IPS-18a (cell line): ENCODE measurements around the gene VWC2L.

Experiments
- H3K27ac ChIP-seq: one replicate; pipeline ENCODE4 v1.5.1; 2013; ENCODE audit warnings: low read length
- H3K27me3 ChIP-seq: one replicate; pipeline ENCODE4 v1.6.1; 2013; ENCODE audit warnings: mild to moderate bottlenecking, low read length; ENCODE audit not compliant: control insufficient read depth, insufficient read depth
- H3K36me3 ChIP-seq: one replicate; pipeline ENCODE4 v1.6.1; 2013; ENCODE audit warnings: low read depth, low read length; ENCODE audit not compliant: control insufficient read depth
- H3K4me1 ChIP-seq: one replicate; pipeline ENCODE4 v1.6.1; 2013; ENCODE audit warnings: low read depth, low read length; ENCODE audit not compliant: control insufficient read depth
- H3K4me3 ChIP-seq: one replicate; pipeline ENCODE4 v1.5.1; 2013; ENCODE audit warnings: low read length
- H3K9ac ChIP-seq: one replicate; pipeline ENCODE4 v1.6.1; 2013; ENCODE audit warnings: mild to moderate bottlenecking, low read length, moderate library complexity
- H3K9me3 ChIP-seq: one replicate; pipeline ENCODE4 v1.6.1; 2013; ENCODE audit warnings: low read depth, low read length; ENCODE audit not compliant: control insufficient read depth

Gene VWC2L

DNA sequence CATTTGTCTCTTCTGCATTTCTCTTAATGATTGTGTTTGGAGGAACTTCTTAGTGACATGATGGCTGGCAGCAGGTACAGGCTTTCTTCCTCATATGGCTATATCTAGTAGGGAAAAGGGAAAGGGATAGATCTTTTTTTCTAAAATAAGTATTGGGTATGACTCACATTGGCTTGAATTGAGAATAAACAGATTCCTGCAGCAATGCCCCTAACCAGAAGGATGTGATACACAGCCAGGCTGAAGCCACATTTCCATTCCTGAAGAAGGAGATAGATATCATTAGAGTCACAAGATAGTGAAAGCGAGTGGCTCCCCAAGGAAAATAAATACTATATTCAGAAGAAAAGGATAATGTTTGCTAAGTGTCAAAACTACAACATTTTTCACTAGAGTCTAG is 61.1 kb downstream of the VWC2L start:
- H3K4me1 ChIP-seq = no peaks in the 10 kb centered on the region
- H3K4me3 ChIP-seq = no peak overlapping the region
- H3K9ac ChIP-seq = no peak overlapping the region
- no peaks in the 10 kb centered on the region for H3K27me3 ChIP-seq
- H3K27ac ChIP-seq = no peak overlapping the region
- H3K9me3 ChIP-seq = no peaks in the 10 kb centered on the region
- H3K36me3 ChIP-seq = no peaks in the 10 kb centered on the region

GRCh38 chr2:214477305-214477704 is 66.5 kb downstream of the VWC2L start:
- no peak overlapping the region for H3K4me3 ChIP-seq
- H3K9me3 ChIP-seq = no peaks in the 10 kb centered on the region
- H3K27ac ChIP-seq = no peak overlapping the region
- no peak overlapping the region for H3K9ac ChIP-seq
- H3K4me1 ChIP-seq = peaks cover 3% of the 10 kb centered on the region
- no peaks in the 10 kb centered on the region for H3K27me3 ChIP-seq
- no peaks in the 10 kb centered on the region for H3K36me3 ChIP-seq

DNA sequence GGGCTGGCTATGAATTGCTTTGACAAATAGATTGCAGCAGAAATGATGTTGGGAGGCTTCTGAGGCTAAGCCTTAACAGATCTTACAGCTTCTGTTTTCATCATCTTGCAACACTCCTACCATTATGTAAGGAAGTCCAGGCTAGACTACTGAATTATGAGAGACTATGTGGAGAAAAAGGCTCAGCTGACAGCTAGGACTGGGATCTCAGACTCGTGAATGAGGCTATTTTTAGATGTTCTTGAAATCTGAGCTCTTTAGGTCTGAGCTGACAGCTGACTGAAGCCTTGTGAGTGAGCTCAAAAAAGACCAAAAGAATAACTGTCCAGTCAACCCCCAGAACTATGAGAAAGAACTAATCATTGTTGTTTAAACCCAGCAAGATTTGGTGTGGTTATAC is 70.3 kb downstream of the VWC2L start:
- H3K9me3 ChIP-seq = no peaks in the 10 kb centered on the region
- peaks cover 3% of the 10 kb centered on the region for H3K4me1 ChIP-seq
- H3K9ac ChIP-seq = no peak overlapping the region
- no peak overlapping the region for H3K4me3 ChIP-seq
- H3K27ac ChIP-seq = no peak overlapping the region
- H3K27me3 ChIP-seq = no peaks in the 10 kb centered on the region
- H3K36me3 ChIP-seq = no peaks in the 10 kb centered on the region

DNA sequence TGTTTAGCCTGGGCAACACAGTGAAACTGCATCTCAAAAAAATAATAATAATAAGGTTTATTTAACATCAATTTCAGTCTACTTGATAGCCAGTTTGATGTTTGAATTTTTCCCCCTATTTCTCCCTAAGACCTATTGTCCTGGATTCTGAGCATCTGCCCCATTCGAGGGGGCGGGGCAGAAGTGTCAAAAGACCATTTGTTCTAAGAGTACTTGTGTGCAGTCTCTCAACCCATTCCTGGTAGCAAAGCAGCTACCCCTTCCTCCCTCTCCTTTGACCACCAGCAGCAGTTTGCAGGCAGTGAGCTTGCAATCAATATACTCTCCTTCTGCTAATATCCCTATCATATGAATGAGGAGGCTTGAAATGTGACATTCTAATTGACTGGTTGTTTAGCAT is 71.9 kb downstream of the VWC2L start:
- Histone ChIP-seq H3K4me1 (peaks cover 3% of the 10 kb centered on the region), H3K9ac (no peak overlapping the region), H3K27me3 (no peaks in the 10 kb centered on the region), H3K36me3 (no peaks in the 10 kb centered on the region), H3K4me3 (no peak overlapping the region), H3K9me3 (no peaks in the 10 kb centered on the region), H3K27ac (no peak overlapping the region)

DNA sequence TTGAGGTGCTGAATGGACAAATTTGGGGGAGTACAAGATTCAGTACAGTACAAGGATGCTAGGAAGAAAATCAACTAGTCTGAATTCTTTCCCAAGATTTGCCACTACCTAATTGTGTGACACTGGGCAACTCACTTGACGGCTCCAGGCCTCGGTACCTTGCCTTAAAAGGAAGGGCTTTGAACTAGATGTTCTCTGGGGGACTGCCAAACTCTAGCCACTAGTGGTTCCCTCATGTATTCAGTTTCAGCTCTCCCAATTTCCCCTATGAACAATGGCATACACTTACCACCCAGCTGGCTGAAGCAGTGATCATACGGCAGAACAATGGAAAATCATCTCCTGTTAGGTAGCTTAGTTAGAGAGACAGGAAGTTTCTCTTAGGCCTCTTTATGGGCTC is 73.4 kb downstream of the VWC2L start:
- H3K27ac ChIP-seq = no peak overlapping the region
- H3K9me3 ChIP-seq = no peaks in the 10 kb centered on the region
- H3K4me3 ChIP-seq = no peak overlapping the region
- peaks cover 3% of the 10 kb centered on the region for H3K4me1 ChIP-seq
- no peaks in the 10 kb centered on the region for H3K36me3 ChIP-seq
- no peaks in the 10 kb centered on the region for H3K27me3 ChIP-seq
- H3K9ac ChIP-seq = no peak overlapping the region

DNA sequence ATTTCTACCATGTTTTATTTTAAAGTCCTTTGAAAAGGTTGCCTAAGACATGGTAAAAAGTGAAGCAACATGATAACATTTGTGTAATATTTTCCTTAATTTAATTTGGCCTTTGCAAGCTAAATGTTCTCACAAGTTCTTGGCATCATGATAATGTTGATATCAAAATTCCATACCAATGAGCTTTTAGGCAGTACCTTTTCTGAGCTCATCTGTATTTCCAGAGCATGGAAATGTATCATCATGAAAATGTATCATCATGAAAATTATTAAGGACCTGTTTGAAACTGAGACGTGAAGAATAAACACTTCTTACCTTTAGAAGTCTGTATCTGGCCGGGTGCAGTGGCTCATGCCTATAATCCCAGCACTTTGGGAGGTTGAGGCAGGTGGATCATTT is 73.8 kb downstream of the VWC2L start:
- Histone ChIP-seq H3K4me1 (peaks cover 3% of the 10 kb centered on the region), H3K27me3 (no peaks in the 10 kb centered on the region), H3K36me3 (no peaks in the 10 kb centered on the region), H3K4me3 (no peak overlapping the region), H3K27ac (no peak overlapping the region), H3K9ac (no peak overlapping the region), H3K9me3 (no peaks in the 10 kb centered on the region)

- Histone ChIP-seq H3K9ac (no peak overlapping the region), H3K4me3 (no peak overlapping the region), H3K36me3 (no peaks in the 10 kb centered on the region)
Observed at GRCh38 chr2:214489181-214489580, 78.3 kb downstream of the VWC2L start.

DNA sequence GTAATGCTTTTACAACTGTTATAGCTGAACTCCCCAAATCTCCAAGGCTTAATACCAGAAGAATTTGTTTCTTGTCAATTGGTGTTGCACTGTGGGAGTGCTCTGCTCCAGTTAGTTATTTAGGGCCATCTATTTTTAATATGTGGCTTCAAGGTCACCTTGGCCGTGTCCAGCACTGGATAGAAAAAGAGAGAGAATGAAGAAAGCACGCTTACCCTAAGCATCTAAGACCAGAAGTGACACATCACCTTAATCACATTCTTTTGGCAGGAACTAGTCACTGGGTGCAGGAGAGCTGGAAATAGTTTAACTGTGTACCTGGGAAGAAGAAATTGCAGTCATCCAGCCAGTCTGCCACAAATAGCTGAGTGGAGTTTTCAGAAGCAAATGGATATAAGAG is 78.8 kb downstream of the VWC2L start:
- no peak overlapping the region for H3K9ac ChIP-seq
- H3K4me1 ChIP-seq = no peaks in the 10 kb centered on the region
- H3K27ac ChIP-seq = no peak overlapping the region
- H3K9me3 ChIP-seq = no peaks in the 10 kb centered on the region
- no peaks in the 10 kb centered on the region for H3K27me3 ChIP-seq
- no peaks in the 10 kb centered on the region for H3K36me3 ChIP-seq
- no peak overlapping the region for H3K4me3 ChIP-seq

More at GRCh38 chr2:214489181-214489580, 78.3 kb downstream of the VWC2L start:
- Histone ChIP-seq H3K27me3 (no peaks in the 10 kb centered on the region), H3K4me1 (no peaks in the 10 kb centered on the region), H3K27ac (no peak overlapping the region), H3K9me3 (no peaks in the 10 kb centered on the region)

GRCh38 chr2:214492152-214492551 is 81.3 kb downstream of the VWC2L start:
- H3K9me3 ChIP-seq = no peaks in the 10 kb centered on the region
- H3K4me3 ChIP-seq = no peak overlapping the region
- no peak overlapping the region for H3K27ac ChIP-seq
- H3K27me3 ChIP-seq = no peaks in the 10 kb centered on the region
- no peaks in the 10 kb centered on the region for H3K4me1 ChIP-seq
- no peak overlapping the region for H3K9ac ChIP-seq
- no peaks in the 10 kb centered on the region for H3K36me3 ChIP-seq

DNA sequence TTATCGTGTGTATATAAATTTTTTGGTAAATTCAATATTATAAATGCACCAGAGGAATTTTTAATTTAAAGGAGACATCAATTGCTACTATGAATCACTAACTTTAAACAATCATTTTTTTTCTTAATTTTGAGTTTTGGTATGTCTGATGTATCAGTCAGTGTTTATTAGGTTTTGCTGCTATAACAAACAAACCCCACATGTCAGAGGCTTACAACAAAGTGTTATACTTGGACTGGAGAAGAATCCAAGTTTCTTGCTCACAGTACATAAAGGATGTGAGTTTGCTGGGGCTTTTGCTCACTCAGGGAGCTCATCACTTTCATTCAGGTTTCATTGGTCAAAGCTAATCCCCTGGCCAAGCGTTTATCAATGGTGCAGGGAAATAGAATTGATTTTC is 81.8 kb downstream of the VWC2L start:
- Histone ChIP-seq H3K9me3 (no peaks in the 10 kb centered on the region), H3K36me3 (no peaks in the 10 kb centered on the region), H3K4me1 (no peaks in the 10 kb centered on the region), H3K27ac (no peak overlapping the region), H3K27me3 (no peaks in the 10 kb centered on the region), H3K4me3 (no peak overlapping the region), H3K9ac (no peak overlapping the region)

- Histone ChIP-seq H3K4me1 (no peaks in the 10 kb centered on the region), H3K4me3 (no peak overlapping the region), H3K36me3 (no peaks in the 10 kb centered on the region), H3K9ac (no peak overlapping the region), H3K9me3 (no peaks in the 10 kb centered on the region), H3K27ac (no peak overlapping the region), H3K27me3 (no peaks in the 10 kb centered on the region)
Observed at GRCh38 chr2:214497489-214497888, 86.6 kb downstream of the VWC2L start.

DNA sequence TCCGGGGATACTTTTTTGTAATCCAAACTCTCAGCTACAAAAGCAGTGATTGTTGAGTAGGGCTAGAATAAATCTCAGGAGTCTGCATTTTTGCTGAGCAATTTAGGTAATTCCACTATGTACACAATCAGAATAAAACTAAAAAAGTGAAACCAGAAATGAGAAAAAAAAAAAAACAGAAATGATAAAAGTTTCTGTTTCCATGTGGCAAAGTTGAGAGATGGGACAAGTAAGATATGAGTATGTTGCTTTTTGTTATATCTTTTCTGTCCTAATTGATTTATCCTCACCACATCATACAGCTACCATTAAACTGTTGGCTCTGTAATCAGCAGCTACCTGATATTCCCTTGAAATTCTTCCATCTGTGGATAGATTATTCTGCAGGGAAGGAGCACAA is 92.7 kb downstream of the VWC2L start:
- Histone ChIP-seq H3K9ac (no peak overlapping the region), H3K27me3 (no peaks in the 10 kb centered on the region), H3K4me1 (no peaks in the 10 kb centered on the region), H3K36me3 (no peaks in the 10 kb centered on the region), H3K9me3 (no peaks in the 10 kb centered on the region), H3K27ac (no peak overlapping the region), H3K4me3 (no peak overlapping the region)
